GM12891 (cell line): Measurements from ENCODE around the gene ISG15.
"Not testable (repeated sequence)": the region's sequence is repeated elsewhere in the genome, so short reads cannot be mapped to it uniquely, and the experiment has no call there.

Source experiments
- DNase-seq: peaks from one replicate; pipeline ENCODE4 v3.0.0; 2011; ENCODE audit warnings: low spot score; ENCODE audit not compliant: insufficient read length
- FAIRE-seq: peaks from 2 replicates; lab custom pipeline; 2011; peaks lifted over from hg19 to GRCh38; lab: Jason Lieb, UNC
- PAX5 ChIP-seq: IDR thresholded peaks from 2 replicates; pipeline ENCODE4 v1.6.1; 2011; ENCODE audit warnings: low read length, moderate library complexity, mild to moderate bottlenecking; ENCODE audit not compliant: insufficient read depth, severe bottlenecking
- POLR2A ChIP-seq: IDR thresholded peaks from 2 replicates; pipeline ENCODE4 v1.6.1; 2011; ENCODE audit warnings: low read depth, low read length, control low read depth
- POLR2AphosphoS5 ChIP-seq: IDR thresholded peaks from 2 replicates; pipeline ENCODE4 v1.6.1; 2011; ENCODE audit warnings: low read depth, low read length, control low read depth
- POU2F2 ChIP-seq: IDR thresholded peaks from 2 replicates; pipeline ENCODE4 v1.6.1; 2011; ENCODE audit warnings: low read depth, mild to moderate bottlenecking, control low read depth, low read length, moderate library complexity
- SPI1 ChIP-seq: IDR thresholded peaks from 2 replicates; pipeline ENCODE4 v1.6.1; 2011; ENCODE audit warnings: low read depth, low read length, control low read depth
- TAF1 ChIP-seq: IDR thresholded peaks from 2 replicates; pipeline ENCODE4 v1.6.1; 2011; ENCODE audit warnings: low read depth, low read length, control low read depth

Gene ISG15

DNA sequence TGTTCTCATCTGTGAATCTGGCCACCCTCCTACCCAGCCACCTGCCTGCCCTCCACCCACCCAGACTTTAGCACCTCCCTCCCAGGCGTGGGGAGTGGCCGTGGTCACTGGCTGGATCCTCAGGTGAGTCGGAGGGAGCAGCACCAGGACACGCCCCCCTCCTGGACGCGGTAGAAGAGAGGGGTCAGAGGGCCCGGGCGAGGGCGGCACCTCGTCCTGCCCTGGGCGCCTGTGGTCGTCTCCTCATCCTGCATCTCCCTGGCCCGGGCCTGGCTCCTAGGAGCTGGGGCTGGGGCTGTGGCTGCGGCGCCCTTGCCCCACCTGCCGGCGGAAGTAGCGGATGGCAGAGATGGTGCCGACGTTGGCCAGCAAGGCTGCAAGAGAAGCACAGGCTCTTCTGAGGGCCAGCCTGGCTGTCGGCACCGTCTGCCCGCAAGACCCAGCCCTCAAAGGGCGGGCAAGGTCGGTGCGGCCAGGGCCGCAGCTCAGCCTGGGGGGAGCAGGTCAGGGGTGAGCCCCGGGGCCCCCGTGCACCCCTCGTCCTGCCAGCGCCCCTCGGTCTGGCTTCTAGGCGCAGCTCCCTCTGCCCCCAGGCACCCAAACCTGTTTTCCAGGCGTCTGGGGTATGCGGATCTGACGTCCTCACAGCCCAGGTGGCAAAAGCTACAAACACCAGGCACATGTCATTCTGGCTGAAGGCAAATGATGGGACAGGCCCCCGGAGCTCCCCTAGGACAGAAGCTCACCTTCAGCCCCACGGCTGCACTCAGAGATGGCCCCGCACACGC, 37.2 kb upstream of the ISG15 start:
- DNase-seq, result peak; percentile 79
- FAIRE-seq, result peak; percentile 76
- TF ChIP-seq POLR2A (no peak), POLR2AphosphoS5 (no peak), POU2F2 (no peak), SPI1 (no peak), TAF1 (no peak), PAX5 (no peak)

DNA sequence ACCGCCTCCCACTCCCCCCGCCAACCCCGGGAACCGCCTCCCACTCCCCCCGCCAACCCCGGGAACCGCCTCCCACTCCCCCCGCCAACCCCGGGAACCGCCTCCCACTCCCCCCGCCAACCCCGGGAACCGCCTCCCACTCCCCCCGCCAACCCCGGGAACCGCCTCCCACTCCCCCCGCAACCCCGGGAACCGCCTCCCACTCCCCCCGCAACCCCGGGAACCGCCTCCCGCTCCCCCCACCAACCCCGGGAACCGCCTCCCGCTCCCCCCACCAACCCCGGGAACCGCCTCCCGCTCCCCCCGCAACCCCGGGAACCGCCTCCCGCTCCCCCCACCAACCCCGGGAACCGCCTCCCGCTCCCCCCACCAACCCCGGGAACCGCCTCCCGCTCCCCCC, 36.5 kb upstream of the ISG15 start:
- FAIRE-seq, DNase-seq: not testable (repeated sequence)

DNA sequence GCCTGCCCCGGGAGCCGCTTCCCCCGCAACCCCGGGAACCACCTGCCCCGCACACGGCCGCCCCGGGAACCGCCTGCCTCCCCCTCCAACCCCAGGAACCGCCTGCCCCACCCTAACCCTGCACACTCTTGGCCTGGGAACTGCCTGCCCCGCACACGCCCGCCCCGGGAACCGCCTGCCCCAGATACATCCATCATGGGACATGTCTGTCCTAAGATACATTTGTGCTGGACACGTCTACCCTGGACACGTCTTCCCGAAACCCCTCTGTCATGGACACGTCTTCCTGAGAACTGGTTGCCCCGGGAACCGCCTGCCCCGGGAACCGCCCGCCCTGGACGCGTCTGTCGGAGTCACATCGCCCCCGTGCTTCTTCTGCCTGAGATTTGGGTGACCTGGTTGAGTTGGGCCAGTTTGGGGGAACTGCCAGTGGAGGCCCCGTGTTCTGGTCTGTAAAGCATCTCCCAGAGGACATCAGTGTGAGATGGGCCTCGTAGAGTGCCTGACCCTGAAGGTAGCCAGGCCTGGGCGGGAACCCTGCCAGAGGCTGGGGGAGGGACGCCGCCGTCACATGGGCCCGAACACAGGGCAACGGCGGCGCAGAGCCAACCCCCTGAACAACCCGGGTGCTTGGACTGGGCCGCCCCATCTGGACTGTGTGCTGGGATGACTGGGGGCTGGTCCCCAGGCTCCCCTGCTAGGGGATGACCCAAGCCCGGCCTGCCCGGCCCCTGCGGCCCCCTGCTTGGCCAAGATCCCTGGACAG, 35.0 kb upstream of the ISG15 start:
- no peak for DNase-seq
- FAIRE-seq, result no peak
- no peak for TF ChIP-seq POLR2A
- no peak for TF ChIP-seq SPI1
- no peak for TF ChIP-seq TAF1
- no peak for TF ChIP-seq POLR2AphosphoS5
- TF ChIP-seq PAX5, result no peak
- TF ChIP-seq POU2F2, result no peak

DNA sequence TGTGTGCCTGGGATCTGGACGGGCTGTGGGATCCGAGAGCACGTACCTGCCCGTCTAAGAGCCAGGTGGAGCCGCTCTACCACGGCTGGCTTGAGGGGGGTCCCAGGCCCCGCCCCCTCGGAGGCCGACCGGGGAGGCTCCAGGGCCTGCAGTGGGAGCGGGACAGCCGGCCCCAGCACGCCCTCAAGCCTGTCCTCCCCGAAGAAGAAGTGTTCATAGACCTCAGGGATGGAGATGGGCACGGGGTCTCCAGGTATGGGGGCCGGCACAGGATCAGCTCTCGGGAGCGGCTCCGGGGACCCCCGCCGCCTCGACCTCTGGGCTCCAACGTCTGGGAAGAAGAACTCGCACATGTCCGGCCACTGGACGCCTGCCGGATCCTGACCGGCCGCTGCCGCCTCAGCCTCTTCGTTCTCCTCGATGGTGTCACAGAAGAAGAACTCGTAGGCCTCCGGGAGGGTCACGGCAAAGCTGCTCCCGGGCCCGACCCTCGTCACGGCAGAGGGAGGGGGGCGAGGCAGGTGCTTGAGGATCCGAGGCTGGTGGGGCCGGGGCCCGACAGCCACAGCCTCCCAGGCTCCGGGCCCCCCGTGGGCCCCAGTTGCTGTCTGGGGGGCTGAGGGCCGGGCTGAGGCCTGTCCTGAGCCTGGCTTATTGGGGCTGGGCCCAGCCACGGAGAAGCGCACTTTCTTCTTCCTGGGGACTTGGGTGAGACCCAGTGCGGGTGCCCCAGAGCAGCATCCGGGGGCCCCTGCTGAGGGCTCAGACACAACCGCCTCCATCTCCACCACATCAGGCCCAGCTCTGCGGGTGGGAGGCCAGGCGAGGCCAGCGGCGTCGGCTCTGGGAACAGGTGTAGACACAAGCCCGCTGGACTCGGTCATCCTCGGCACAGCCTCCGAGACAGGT, 34.2 kb upstream of the ISG15 start:
- DNase-seq (no peak), FAIRE-seq (no peak)
- TF ChIP-seq SPI1 (no peak), POU2F2 (no peak), POLR2A (no peak), PAX5 (no peak), TAF1 (no peak), POLR2AphosphoS5 (no peak)

DNA sequence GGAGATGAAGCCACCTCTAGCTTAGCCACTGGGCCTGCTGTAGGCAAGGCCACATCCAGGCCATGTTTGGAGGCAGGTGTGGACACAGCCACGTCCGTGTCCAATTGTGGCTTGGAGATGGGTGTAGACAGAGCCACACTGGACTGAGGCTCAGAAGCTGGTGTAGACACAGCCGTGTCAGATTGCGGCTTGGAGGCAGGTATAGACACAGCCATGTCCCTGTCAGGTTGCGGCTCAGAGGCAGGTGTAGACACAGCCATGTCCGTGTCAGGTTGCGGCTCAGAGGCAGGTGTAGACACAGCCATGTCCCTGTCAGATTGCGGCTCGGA, 33.6 kb upstream of the ISG15 start:
- no peak for TF ChIP-seq POU2F2
- TF ChIP-seq PAX5, result no peak
- no peak for TF ChIP-seq POLR2A
- no peak for TF ChIP-seq TAF1
- TF ChIP-seq SPI1, result no peak
- no peak for TF ChIP-seq POLR2AphosphoS5
- FAIRE-seq (no peak), DNase-seq (no peak)

DNA sequence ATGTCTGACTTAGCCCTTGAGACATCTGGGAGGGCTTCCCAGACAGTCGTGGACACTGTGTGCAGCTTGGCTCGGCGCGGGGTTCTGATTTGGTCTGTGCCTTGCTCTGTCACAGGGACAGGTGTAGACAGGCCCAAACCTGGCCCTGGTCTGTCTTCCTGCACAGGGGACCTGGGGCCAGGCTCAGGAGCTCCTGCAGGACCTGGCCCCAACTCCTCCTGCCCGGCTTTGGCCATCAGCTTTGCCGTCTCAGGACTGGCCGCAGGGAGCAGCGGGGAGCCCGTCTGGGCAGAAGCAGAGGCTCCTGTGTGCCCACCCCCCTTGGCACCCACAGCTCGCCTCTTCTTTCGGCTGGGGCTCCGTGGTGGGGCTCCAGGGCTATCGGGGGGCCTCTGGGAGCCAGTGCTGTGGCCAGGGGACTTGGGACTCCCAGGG, 33.1 kb upstream of the ISG15 start:
- no peak for TF ChIP-seq POLR2AphosphoS5
- no peak for DNase-seq
- no peak for FAIRE-seq

DNA sequence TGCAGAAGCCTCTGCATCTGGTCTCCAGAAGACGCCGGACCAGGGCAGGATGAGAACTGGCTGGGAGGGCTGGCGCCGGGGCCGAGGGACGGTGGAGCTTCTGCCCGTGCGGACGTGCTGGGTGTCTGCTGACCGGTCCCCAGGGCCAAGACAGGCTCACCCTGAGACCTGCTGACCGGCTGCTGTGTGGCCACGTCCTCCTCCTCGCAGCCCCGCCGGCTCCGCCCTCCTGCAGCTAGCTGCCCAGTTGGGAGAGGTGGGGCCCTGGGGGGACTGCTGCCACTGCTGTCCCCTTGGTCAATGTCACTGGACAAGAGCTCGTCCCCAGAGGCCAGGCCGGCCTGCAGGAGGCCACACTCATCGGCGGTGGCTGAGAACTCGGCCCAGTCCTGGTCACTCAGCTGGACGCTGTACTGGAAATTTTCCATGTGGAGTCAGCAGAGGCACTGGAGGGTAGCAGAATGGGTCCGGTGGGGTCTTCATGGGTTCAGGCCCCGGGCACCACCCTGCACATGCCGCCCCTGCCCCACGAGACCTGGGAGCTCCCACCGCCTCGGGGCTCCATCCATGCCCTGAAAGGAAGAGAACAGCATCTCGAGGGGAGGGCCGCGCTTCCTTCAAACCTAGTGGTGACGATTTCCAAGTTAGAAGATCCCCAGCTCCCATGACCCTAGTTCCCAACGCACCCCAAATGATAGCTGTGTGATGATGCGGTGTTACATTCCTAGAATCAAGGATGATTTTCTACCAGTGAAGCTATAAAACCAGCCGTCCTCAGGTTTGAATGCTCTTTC, 32.5 kb upstream of the ISG15 start:
- FAIRE-seq, result no peak

DNA sequence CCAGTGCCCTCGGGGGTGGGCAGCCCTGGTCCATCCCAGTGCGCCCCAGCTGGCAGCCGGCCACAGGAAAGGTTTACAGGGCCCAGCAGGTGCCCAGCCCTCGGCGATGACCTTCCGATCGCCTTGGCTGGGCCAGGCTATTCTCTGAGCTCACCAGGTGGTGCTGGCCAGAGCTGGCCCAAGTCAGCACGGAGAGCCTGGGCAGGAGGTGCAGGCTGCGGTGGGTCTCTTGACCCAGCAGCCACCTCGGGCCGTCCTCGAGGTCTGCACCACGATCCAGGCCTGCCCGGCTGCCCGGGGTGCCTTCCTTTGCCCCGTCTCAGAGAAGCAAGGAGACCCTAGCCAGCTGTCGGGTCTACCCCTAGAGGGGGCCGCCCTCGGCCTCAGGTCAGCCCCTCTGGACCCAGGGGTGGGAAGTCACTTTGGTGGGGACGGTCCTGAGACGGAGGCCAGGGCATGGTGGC, 31.8 kb upstream of the ISG15 start:
- no peak for DNase-seq
- FAIRE-seq, result no peak
- TF ChIP-seq POLR2AphosphoS5, result no peak
- no peak for TF ChIP-seq PAX5
- no peak for TF ChIP-seq SPI1
- no peak for TF ChIP-seq POLR2A
- no peak for TF ChIP-seq POU2F2
- TF ChIP-seq TAF1, result no peak

More for the DNA sequence above, 32.5 kb upstream of the ISG15 start:
- no peak for DNase-seq
- TF ChIP-seq SPI1 (no peak), POU2F2 (no peak), POLR2A (no peak)

DNA sequence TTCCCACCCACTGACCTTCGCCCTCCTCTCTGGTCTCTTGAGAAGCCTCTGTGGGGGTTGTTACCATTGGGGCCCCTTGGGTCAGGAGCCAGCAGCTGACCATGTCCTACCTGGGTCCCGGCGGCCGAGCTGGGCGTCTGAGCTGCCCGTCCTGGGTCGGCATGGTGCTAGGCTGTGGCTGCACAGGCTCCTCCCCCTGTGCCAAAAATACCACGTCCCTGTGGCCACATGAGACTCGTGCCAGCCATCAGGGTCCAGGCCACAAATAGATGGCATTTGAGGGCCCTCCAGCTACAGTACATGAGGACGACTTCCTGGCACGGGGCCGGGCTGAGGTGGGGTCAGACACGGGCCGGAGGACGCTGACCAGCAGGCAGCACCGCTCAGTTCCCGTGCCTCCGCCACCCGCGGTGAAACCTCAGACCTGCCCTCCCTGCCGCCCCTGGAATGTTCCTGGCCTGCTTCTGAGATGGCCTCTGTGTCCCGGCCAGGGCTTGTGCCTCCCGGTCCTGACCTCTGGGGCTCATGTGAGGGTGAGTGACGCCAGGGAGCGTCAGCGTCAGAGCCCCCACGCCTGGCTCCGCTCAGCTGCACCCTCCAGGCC, 31.2 kb upstream of the ISG15 start, which contains the start of gene PERM1:
PERM1 (minus strand) TSS at position 139 of the 604 bp plus-strand sequence. CDS start 1,064 bp downstream, outside the sequence.
- TF ChIP-seq POU2F2 (no peak), POLR2AphosphoS5 (no peak), POLR2A (no peak), PAX5 (no peak), TAF1 (no peak), SPI1 (no peak)
- FAIRE-seq (no peak), DNase-seq (no peak)
